ENCODE data around the gene DPYSL3.

DPYSL3 gene

DNA sequence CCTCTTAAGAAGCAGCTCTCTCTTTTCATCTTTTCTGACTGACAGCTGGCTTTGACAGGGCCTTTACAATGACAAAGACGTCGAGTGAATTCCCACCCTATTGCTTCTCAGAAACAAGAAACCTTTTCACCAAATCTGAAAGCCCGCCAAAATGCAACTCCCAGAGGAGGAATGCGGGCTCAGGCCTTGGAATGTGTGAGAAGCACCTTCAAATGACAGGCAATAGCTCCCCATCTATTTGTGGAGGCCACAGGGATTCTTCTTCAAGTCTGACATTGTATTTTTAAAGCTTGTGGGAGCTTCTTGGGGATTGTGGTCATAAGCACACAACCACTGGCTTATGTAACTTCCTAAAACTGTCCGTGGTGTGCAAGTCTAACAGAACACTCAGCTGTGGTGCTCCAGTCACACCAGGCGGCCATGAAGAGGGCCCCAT is 72.7 kb downstream of the DPYSL3 start:
- peak; percentile 63 for DNase-seq

DNA sequence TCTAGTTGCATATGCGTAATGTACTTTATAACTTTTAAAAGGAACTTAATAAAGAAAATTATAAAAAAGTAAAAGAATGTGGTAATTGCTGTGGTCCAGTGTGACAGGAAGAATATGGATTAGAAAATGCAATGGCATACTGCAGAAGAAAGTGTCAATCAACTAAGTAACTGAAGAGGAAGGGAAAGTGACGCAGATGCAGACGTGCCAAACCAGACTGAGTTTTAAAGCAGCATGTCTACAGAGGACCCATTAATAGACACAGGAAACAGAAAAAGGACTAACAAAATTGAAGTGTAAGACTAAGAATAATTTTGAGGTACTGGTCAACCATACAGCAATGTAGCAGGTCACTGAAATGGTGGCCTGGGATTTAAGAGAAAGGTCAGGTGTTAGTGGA is 73.3 kb downstream of the DPYSL3 start:
- DNase-seq: no peak

DNA sequence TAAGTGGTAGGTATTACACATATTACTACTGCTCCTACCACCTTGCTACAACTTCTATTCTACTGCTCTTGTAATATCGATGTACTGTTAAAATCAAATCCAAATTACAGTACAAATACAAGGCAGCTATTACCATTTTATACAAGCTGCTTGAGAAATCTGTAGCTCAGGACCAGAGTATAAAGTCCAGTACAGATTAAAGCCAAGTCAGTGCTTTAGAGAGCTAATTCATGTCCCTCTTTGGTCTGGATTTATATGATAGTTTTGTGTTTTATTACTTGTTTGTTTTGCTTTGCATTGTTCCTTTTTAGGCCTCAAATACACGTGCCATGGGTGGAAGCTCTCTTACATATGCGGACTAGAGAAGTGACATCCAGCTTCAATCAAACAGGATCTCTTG is 75.8 kb downstream of the DPYSL3 start:
- DNase-seq: no peak

- DNase-seq: no peak
These were observed 77.5 kb downstream of the DPYSL3 start for GRCh38 chr5:147432323-147432722.

- no peak for DNase-seq
These were observed 78.3 kb downstream of the DPYSL3 start for GRCh38 chr5:147431586-147431985.

DNA sequence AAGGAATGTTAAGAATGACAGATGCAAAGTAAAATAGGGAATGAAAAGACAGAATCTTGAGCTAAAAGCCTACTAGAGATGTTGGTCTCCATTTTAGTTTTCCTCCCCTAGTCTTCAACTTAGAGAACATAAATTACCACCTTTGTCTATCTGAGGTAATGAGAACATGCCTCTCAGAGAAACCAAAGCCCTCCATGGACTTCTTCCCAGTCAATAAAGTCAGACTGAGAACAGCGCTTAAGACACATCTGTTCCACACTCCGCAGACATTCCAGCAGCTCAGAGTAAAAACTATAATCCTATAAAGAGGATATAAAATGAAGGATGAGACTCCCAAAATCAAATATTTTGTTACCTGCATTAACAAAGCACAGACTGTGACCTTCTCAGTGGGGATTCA is 79.2 kb downstream of the DPYSL3 start:
- DNase-seq: peak; percentile 28

DNA sequence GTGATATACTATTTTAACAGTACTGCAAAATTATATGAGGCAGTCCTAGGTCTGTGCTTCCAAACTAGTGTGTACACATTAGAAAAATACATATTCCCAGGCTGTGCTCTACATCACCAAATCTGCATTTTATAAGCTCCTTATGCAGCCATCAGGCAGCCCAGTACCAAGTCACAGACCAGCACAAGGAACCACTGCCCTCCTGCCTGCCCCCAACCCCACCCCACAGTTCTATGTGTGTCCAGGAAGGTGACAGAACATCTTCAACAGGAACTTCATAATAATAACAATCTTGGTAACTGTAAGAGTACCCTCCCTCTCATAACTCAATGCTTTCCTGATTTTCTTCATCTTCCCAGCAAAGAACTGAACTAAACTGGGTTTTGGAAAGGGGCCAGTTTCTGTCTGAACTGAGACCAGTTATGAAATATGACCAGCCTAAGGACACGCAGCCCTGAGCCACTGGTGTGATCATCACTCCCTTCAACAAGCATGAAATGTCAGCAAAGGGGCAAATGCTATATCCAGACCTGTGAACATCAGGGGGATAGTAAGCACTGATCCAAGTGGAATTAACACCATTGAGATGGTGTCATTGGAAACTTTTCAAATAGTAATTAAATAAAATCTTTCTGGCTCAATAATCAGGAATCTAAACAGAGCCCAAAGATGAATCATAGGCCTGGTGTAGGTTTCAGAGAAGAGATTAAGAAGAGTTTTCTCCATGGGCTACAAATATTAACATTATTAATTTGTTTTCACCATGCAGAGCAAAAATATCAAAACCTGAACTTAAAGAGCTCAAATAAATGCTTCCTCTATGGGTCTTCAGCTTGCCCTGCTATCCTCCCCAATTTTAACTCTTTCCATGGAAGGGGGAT is 82.1 kb downstream of the DPYSL3 start:
- DNase-seq: peak; percentile 28

GRCh38 chr5:147426640-147427327 is 83.1 kb downstream of the DPYSL3 start:
- DNase-seq: no peak

DNA sequence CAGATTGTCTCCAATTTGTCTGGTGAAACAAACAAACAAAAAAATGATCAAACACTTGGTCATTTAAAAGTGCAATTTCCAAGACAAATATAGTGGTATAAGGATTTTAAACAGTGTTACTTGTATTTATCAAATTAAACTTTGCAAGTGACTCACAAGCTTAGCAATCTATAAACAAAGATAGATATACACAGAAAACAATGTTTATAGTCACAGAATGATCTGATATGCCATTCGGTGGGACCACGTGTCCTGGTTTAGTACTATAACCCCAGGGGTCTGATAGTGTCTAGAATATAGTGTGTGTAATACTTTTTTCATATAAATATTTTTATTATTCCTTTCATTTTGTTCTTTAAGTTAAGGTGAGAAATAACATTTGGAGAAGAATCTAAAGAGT is 91.3 kb downstream of the DPYSL3 start:
- no peak for DNase-seq

- DNase-seq: peak; percentile 28
These were observed 92.6 kb downstream of the DPYSL3 start for GRCh38 chr5:147417135-147417813.

DNA sequence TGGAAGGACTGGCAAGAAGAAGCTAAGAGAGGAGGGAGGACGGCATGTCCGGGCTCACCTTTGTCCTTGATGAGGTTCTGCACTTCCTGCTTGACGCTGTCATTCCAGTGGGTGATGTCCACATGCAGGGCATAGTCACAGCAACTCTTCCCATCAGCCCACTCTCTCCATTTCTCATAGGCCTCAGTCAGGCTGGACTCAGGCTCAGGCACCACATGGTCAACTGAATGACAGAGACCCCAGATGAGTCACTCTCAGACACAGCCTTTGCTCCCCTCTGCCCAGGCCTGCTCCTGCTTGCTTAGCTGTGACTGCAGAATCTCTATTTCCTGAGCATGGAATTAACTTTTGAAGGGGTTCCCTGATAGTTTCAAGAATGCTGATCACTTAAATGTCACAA is 94.2 kb downstream of the DPYSL3 start:
- DNase-seq: no peak

- no peak for DNase-seq
These were observed 96.6 kb downstream of the DPYSL3 start for GRCh38 chr5:147413266-147413665.

DNA sequence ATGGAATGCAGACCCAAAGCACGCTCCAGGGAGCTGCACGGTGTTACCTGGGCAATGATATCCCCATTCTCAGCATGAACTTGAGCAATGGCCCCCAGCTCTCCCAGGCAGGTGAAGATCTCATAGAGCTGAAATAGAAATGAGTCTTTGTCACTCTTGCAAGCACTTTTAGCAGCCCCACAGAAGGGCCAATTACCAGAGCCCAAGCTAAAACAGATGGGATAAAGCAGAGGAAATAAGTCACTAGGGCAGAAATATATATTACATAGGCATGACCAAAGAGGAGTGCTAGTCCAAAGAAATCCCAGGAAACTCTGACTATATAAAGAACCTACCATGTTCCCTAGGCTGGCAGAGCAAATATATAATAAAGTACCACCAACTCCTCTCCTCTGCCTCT is 97.3 kb downstream of the DPYSL3 start:
- no peak for DNase-seq

DNA sequence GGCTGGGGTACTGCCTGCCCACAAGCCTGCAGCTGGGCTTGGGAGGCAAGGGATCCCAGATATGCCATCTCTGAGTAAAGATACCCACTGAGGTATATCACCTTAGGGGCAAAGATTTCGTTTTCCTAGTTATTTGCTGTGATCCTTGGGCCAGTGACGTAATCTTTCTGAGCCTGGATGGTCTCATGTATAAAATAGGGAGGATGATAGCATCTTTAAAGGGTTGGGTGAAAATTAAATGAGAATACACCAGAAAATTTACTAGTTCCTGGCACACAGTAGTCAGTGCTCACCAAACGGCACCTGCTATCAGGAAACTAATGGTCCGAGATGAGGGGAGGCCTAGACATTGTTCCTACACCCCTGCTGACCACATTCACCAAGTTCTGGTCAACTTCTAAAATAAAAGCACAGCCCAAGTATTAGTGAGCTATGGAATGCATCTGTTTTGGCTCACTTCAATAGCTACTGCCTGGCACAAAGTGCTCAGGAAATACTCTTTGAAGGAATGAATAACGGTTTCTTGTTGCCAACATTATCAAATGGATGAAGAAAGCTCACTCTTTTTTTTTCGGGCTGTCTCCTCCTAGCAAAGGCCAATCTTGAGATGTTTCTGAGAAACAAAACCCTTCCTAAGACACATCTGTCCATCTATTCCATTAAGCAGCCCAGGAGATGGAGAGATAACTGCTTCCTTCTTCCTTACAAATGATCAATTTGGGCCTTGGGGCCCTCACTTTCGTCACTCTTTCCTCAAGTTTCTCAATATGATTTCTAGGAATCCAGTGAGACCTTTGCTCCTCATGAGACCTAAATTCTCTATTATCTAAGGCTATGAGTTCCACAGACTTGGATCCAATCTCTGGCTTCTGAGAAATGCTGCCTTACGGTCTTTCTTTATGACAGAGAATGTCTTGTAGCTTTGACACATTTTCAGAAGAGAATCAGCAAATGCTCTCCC is 98.2 kb downstream of the DPYSL3 start:
- DNase-seq: no peak

- DNase-seq: no peak
These were observed 99.1 kb downstream of the DPYSL3 start for GRCh38 chr5:147410496-147411358.

DNA sequence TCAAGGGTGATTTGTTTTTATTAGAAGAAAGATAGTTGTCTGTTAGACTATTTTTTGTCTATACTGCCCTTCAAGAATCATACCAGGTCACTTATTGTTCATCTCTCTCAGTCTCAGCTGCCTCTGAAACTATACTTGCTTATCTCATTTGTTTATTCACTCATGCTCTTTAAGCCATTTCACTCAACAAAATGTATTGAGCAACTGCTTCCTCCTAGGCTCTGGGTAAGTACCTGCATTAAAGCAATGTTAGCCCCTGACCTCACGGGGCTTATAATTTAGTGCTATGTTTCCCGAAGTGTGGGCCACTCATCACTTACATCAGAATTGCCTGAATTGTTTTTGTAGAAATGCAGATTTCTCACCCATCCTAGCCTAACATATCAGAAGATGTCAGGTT is 100.9 kb downstream of the DPYSL3 start:
- no peak for DNase-seq

DNA sequence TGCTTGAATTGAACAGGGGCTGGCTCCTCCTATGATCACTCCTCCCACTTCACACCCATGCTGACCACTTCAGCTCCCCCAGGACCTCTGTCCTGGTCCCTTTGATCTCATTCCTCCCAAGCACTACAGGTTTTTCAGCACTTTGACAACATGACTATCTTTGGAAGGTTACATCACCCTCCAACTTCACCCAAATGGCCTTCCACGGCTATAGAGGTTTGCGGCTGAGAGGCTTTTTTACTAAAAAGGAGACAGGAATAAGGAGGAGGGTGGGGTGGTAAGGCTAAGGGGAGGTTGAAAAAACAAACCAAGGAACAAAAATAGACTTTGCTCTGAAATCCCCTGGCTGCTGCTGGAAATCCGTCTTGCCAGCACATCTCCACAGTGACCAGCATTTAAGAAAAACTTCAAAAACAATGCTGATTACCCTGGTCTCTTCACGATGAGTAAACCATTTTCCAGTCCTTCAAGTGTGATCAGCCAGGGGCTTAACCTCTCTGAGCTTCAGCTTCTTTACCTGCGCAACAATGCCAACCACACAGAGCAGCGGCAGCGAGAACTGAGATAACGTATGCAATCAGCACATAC is 102.7 kb downstream of the DPYSL3 start:
- peak; percentile 29 for DNase-seq

DNA sequence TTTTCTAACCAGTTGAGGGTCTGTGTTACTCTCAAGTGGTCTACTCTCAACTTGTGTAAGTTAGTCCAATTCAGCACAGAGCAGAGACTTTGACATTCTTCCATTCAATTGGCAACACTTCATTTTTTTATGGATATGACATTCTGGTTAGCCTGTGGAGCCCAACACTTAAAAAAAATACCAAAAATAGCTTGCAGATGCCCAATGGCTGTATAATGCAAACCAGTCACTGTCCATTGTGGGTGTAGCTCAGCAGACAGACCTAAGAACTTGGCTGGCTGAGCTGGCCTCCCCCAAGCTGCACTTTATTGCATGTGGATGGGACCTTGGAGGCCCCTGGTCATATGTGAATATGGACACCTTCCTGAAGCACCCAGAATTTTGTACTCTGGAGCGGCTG is 103.2 kb downstream of the DPYSL3 start:
- peak; percentile 12 for DNase-seq

GRCh38 chr5:147404706-147405105 is 105.2 kb downstream of the DPYSL3 start:
- DNase-seq: no peak
